ENCODE results near the gene SYT2.

Gene SYT2

GRCh38 chr1:202648605-202649226 lies 61.5 kb downstream of the SYT2 start:
- TF ChIP-seq SIN3A (IDR thresholded peaks at IDR 0.05; ENCODE audit: borderline replicate concordance, insufficient read depth, low read length) (no peak), TAF1 (IDR thresholded peaks at IDR 0.05; ENCODE audit: borderline replicate concordance, insufficient read depth, low read length) (no peak), FOXP2 (optimal IDR thresholded peaks at IDR 0.05; ENCODE audit: borderline replicate concordance, extremely low read depth, extremely low read length, insufficient read depth) (no peak), REST (IDR thresholded peaks at IDR 0.05; ENCODE audit: insufficient read depth in 1 of 2, low read depth in 2 of 2, low read length in 2 of 2) (no peak), POLR2AphosphoS5 (IDR thresholded peaks at IDR 0.05; ENCODE audit: low read depth, low read length) (no peak)

- TF ChIP-seq POLR2AphosphoS5 (IDR thresholded peaks at IDR 0.05; ENCODE audit: low read depth, low read length) (no peak), REST (IDR thresholded peaks at IDR 0.05; ENCODE audit: insufficient read depth in 1 of 2, low read depth in 2 of 2, low read length in 2 of 2) (no peak), FOXP2 (optimal IDR thresholded peaks at IDR 0.05; ENCODE audit: borderline replicate concordance, extremely low read depth, extremely low read length, insufficient read depth) (no peak)
Measured at GRCh38 chr1:202645097-202645476, 65.2 kb downstream of the SYT2 start.

- no peak for TF ChIP-seq FOXP2 (optimal IDR thresholded peaks at IDR 0.05; ENCODE audit: borderline replicate concordance, extremely low read depth, extremely low read length, insufficient read depth)
- no peak for TF ChIP-seq REST (IDR thresholded peaks at IDR 0.05; ENCODE audit: insufficient read depth in 1 of 2, low read depth in 2 of 2, low read length in 2 of 2)
- no peak for TF ChIP-seq POLR2AphosphoS5 (IDR thresholded peaks at IDR 0.05; ENCODE audit: low read depth, low read length)
Measured at GRCh38 chr1:202644219-202645096, 65.8 kb downstream of the SYT2 start.

GRCh38 chr1:202643397-202644218 lies 66.6 kb downstream of the SYT2 start:
- TF ChIP-seq FOXP2 (optimal IDR thresholded peaks at IDR 0.05; ENCODE audit: borderline replicate concordance, extremely low read depth, extremely low read length, insufficient read depth) (no peak), TAF1 (IDR thresholded peaks at IDR 0.05; ENCODE audit: borderline replicate concordance, insufficient read depth, low read length) (no peak), REST (IDR thresholded peaks at IDR 0.05; ENCODE audit: insufficient read depth in 1 of 2, low read depth in 2 of 2, low read length in 2 of 2) (no peak), SIN3A (IDR thresholded peaks at IDR 0.05; ENCODE audit: borderline replicate concordance, insufficient read depth, low read length) (no peak), POLR2AphosphoS5 (IDR thresholded peaks at IDR 0.05; ENCODE audit: low read depth, low read length) (no peak)

All from PFSK-1 (cell line).